Ovary (tissue), 3 donors: ENCODE data around the gene MRPS10.

Experiments
- POLR2A ChIP-seq: fragments of 450-650 bp; IDR thresholded peaks from one replicate; pipeline ENCODE4 v1.6.1; 2017; ENCODE audit warnings: antibody characterized with exemption, mild to moderate bottlenecking, moderate library complexity
- TF ChIP-seq, protein P1 (sequence below), 3 donors: fragments of 450-650 bp in 2 of 3; fragments of 200-600 bp in 1 of 3; IDR thresholded peaks; one replicate each; pipeline versions ENCODE4 v1.5.1 to v1.8.0; 2016 to 2022; ENCODE audit warnings: antibody characterized with exemption in 3 of 3, mild to moderate bottlenecking in 1 of 3
- donor health status: DM: no; HTN: no; CAD: no.

DNA sequence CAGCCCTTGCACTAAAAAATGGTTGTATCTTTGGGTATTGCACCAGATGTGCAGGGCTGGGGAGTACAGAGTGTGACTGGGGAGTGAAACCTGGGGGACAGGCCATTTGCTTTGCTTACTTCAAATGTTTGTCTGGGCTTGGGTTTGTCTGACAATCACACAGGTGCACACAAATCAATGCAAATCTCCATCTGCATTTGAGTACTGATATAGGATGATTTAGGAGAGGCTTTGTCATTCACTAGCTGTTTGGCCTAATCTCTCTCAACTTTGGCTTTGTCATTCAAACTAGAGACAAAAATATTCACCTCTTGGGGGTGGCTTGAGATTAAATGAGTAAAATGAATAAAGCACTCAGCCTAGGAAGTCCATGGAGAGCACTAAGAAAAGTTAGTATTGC lies 40.7 kb downstream of the MRPS10 start:
- TF ChIP-seq, protein P1, sequence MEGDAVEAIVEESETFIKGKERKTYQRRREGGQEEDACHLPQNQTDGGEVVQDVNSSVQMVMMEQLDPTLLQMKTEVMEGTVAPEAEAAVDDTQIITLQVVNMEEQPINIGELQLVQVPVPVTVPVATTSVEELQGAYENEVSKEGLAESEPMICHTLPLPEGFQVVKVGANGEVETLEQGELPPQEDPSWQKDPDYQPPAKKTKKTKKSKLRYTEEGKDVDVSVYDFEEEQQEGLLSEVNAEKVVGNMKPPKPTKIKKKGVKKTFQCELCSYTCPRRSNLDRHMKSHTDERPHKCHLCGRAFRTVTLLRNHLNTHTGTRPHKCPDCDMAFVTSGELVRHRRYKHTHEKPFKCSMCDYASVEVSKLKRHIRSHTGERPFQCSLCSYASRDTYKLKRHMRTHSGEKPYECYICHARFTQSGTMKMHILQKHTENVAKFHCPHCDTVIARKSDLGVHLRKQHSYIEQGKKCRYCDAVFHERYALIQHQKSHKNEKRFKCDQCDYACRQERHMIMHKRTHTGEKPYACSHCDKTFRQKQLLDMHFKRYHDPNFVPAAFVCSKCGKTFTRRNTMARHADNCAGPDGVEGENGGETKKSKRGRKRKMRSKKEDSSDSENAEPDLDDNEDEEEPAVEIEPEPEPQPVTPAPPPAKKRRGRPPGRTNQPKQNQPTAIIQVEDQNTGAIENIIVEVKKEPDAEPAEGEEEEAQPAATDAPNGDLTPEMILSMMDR (IDR thresholded peaks at IDR 0.05) = no peak
- no peak for TF ChIP-seq POLR2A
